GM21825 (cell line): ENCODE data around the gene FKBP1B.
"Not testable (repeated sequence)": the region's sequence is repeated elsewhere in the genome, so short reads cannot be mapped to it uniquely, and the experiment has no call there.

Experiments
- ATAC-seq: cut with Tn5 transposase; IDR thresholded peaks from one replicate; pipeline ENCODE4 v1.9.1; 2021; ENCODE audit warnings: mild to moderate bottlenecking, moderate library complexity; ENCODE audit not compliant: unreplicated experiment

The FKBP1B gene

DNA sequence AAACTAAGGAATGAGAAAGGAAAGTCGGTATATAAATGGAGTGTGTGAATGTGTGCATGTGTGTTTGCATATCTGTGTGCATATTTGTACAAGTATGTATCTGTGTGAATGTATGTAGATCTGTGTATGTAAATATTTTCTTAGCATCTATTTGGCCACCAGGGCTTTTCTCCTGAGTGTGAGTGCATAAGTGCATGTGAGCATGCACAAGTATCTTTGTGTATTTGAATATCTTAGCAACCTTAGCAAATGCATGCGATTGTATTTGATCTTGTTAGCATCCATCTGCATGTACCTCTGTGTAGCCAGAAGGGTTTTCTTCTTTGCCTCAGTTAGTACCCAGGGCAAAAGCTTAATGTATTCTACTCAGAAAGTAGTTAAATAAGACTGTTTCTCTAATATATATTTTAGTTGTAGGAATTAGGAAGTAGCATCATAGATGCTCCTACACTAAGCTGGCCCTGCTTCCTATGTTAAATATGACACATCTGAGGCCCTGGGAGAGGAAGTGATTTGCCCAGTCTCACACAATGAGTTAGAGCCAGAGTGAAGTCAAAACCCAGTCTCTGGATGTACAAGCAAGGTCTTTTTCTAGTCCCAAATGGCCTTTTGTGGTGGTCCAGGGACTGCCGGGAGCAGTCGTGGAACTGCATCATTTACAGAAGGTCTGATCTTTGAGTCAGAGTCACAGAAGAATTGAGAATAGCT, 9.2 kb downstream of the FKBP1B start:
- ATAC-seq, result no peak

DNA sequence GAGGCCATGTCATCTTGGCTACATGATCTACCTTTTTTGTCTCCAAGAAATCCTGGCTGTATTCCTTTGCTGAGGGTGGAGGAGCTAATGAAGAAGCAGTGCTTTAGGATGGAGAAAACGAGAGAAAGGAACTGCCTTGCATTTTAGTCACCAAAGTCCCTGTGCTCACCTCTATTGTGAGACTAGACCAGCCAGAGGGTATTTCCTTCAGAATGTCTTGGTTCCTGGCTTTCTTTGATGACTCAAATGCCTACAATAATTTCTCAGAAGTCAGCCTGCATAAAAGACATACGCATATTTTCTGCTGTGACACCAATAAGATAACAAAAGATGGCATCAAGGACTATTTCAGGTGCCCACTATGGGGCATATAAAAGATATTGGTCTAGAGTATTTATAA, 15.8 kb downstream of the FKBP1B start:
- ATAC-seq, result no peak

DNA sequence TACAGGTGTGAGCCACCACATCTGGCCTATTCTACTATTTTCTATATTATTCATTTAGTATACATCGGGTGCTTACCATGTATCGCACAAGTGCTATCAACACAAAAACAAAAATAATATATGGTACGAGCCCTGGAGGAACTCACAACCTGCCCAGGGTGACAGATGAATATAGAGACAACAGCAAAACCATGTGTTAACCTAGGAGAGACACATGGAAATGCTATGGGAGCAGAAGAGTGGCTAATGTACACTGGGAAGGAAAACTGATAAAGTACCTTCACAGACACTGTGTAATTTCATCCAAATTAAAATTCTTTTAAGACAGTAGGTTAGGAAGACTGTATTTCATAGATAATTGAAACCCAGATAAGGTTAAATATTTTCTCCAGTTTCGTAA, 22.7 kb downstream of the FKBP1B start:
- no peak for ATAC-seq

DNA sequence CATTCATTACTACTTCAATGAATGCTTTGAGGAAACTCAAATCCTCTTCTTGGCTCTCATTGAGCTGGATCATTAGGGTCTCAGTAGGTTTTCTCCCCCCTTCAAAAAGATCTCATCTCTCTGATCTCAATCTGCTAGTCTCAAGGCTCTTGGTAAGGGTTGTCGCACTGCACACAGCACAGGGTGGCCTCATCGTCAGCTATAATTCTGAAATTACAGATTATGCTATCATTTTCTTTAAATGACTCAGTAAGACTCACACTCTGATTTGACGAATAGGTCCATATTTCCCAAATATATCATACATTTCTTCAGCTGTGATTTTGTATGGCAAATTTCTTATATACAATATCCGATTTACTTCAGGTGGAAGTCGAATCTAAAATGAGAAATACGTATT, 24.3 kb downstream of the FKBP1B start:
- no peak for ATAC-seq

DNA sequence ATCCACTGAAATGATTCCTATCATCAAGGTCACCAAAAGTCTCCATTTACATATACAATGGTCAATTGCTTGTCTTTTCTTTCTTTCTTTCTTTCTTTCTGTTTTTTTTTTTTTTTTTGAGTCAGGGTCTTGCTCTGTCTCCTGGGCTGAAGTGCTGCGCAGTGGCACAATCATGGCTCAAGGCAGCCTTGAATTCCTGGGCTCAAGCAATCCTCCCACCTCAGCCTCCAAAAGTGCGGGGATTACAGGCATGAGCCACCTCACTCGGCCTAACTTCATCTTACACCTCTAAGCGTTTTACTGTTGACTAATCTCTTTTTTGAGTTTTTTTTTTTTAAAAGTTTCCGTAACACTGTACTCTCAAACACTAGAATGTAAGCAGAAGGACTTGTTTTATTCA, 25.7 kb downstream of the FKBP1B start:
- ATAC-seq, result no peak

DNA sequence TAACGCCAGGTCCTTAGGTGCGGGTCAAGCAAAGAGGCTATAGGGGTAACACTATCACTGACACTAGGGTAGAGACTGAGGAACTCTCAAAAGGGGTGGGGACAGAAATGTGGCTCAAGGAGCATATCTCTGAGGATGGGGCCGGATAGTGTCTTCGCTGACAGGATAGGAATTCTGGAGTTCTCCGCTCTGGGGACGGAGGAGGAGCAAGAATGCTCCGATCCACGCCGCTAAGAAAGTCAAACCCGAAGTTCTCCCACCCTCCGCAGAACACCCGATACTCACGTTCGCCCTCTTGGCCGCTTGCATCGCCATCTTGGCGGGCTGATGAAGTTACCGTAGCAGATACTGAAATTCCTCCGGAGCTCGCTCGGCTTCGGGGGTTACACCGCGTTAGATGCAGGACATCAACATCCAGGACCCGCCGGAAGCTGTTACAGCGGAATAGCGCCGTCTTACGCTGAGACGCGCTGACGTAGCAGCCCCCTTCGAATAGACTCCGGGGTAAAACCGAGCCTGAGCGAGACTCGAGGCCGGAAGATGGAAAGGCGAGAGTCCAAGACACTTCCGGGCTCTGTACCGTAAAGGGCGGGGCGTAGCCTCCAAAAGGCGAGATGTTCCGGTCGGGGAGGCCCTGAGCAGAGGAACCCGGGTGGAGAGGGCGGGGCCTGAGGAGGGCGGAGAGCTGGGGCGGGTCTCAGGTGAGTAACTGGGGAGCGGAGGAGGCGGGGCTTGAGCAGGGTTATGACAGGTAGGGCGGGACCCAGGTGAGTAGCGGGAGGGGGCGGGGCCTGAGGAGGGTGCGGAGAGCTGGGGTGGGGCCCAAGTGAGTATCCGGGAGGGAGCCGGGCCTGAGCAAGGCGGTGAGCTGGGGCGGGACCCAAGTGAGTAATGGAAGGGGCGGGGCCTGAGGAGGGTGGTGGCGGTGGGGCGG, 26.6 kb downstream of the FKBP1B start, which contains the start of gene SF3B6:
Gene SF3B6, minus strand, starts transcription at position 412 of the 934 bp plus-strand sequence. Its CDS starts 97 bp downstream, at position 315.
- peak; percentile 91 for ATAC-seq

DNA sequence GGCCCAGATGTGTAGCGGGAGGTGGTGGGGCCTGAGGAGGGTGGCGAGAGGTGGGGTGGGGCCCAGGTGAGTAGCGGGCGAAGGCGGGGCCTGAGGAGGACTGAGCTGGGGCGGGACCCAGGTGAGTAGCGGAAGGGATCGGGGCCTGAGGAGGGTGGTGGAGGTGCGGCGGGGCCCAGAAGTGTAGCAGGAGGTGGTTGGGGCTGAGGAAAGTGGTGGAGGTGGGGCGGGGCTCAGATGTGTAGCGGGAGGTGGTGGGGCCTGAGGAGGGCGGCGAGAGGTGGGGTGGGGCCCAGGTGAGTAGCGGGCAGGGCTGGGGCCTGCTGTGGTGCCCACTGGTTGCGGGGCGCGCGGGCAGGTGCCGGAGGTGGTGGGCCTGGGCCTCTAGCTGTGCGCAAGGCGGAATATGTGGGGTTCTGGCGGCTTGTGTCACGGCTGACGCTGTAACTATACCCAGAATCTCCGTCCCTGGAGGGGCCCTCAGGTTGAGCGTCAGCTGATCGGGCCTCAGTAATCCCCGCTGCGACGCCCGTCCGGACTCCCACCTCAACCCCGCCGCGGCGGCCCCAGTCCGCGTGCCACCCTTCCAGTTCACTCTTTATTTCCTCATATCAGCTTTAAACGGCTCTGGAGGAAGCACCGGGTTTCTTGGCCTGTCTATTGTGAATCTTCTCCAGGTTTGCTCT, 27.5 kb downstream of the FKBP1B start:
- peak; percentile 0 for ATAC-seq

DNA sequence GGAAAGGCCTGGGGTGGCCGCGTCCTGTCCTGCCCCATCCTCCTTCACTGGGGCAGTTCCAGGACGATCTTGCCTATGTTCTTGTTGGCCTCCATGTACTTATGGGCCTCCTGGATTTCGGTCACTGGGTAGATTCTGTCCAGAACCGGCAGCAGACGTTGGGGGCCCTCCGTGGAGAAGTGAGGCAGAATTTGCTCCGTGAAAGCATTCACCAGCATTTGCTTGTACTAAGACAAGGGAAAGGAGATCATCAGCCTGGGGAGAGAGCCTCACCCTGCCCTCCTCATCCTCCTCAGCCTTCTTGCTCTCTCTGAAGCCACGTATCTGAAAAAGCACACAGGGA, 28.0 kb downstream of the FKBP1B start:
- ATAC-seq, result no peak

DNA sequence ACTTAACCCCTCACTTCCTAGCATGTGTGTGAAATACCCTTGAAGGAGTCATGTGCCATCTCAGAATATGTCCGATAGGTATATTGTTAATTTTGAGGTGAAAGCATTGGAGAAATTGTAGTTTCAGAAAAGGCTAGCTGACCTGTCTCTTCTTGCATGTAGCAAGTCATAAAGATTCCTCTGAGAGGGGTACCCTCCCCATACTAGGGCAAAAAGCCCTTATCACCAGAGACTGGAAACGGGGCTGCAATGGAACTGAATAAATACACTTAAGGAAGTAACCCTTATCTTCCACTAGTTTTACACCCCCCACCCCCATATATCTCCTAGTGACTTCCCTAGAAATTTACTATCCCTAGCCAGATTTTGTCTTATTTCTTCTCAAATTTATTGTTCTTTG, 28.3 kb downstream of the FKBP1B start:
- ATAC-seq, result no peak

DNA sequence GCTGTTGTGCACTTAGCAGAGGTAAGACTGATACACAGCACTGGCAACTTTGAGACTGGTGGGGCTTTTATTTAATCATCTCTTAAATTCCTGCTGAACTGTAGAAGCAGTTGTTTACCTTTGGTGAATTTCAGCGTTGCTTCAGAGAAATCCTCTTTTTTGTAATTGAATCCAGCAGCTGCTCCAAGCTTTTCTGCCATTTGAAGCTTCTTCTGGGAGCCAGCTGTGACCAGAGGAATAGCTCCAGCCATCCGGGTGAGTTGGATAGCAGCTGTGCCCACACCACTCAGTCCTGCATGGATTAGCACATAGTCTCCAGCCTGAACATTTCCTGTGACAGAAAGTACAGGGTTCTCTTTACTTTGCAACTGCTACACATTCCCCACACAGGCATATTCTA, 31.2 kb downstream of the FKBP1B start:
- no peak for ATAC-seq

DNA sequence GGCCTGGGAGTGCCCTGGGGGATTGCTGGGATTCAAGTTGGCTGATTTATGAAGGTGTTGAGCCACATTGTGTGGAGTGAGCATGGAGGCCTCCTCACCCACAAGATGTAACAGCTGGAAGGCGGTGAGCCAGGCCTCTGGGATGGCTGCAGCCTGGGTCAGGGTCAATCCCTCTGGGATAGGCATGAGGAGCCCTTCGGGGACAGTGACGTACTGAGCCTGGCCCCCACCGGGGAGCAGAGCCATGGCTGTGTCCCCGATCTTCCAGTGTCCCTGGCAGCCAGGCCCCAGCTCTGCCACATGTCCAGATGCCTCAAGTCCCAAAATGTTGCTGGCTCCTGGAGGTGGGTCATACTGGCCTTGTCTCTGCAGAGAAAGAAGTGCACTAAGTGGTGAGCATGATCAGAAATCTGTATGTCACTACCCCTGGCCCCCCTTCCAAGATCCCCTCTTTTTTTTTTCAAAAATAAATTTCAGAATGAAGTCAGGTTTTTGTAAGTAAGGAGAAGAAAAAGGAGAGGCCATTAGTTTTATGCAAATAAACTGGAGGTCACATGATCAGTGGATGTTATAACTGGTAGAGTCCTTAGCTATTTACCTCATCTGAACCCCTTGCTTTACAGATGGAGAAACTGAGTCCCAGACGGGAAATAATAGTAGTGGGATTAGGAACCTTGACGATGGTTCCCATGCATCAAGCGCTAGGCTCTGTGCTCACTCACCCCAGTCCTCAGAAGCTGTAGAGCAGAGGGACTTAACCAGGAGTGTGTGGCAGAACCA, 33.4 kb downstream of the FKBP1B start:
- no peak for ATAC-seq

DNA sequence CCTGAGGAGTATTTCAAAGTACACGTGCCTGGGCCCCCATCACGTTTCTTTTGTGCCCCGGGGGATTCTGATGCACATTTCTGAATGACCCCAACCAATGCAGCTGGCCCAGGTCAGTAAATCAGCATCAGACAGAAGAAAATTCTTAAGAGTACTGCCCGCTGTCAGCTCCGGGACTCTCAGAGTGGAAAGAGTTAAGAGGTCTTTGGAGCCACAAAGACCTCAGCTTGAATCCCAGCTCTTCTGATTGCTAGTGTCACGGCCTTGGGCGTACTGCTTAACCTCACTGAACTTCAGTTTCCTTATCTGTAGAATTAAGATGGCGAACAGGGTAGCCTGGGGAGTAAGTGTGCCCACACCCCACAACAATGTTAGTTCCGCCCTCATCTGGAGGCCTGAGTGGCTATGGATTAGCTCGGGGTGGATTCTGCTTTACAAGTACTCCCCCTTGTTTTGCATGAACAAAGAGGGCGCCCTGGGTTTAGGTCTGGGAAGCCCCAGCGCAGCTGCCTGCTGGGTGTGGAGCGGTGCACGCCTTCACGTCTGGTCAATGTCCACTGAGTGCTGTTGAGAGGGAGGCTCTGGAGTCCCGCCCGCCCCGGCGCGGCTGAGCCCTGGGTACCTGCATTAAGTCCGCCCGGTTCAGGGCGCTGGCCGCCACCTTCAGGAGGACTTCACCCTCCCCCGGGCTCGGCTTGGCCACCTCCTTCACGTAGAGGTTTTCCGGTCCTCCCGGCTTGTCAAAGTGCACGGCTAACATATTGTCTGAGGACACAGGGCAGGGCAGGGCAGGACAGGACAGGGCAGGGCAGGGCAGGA, 34.2 kb downstream of the FKBP1B start:
- ATAC-seq, result peak; percentile 78

DNA sequence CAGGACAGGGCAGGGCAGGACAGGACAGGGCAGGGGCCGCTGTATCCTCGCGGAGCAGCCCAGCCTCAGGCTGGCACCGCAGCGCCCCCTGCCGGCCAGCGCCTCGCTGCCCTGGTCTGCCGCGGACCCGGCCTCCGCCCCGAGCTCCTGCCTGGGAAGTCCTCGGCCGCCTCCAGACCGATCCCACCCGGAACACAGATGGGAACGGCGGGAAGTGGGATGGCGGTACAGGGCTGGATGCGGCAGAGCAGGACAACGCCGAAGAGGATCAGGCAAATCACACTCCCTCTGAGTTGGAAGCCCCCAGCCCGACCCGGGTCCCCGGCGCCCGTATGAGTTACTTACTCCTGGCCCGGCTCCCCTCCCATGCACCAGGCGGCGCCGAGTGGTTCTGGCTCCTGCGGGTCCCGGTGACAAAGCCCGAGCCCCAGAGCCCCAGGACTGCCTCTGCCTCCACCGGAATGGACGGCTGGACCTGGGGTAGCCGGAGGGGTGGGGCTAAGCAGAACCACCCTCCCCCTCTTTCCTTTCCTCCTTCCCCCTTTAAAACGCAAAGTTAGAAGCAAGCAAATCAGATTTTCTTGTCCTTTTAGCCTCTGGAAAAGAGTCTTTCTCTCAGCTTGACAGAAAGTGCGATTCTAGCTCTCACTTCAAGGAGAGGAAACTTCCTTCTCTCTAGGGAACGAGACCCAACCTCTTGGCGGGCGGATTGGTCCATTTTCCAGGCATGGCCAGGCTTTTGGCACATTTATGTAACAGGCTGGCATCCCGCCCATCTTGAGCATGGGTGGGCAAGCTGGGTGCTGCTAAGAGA, 35.1 kb downstream of the FKBP1B start, which contains the start of gene TP53I3:
Gene TP53I3, minus strand, starts transcription at position 449 of the 814 bp plus-strand sequence. CDS start 508 bp downstream, outside the sequence.
- ATAC-seq, result peak; percentile 69

DNA sequence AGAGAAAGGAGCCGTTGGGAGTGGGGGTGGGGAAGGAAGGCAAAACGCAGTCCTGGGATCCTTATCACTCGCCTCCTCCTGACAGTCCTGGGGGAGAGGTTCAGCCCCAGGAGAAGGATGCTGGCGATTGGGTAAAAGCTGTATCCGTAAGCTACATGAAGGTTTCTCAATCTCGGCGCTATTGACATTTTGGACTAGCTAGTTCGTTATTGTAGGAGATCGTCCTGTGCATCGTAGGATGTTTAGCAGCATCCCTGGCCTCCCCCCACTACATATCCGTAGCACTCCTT, 35.6 kb downstream of the FKBP1B start:
- ATAC-seq, result no peak

DNA sequence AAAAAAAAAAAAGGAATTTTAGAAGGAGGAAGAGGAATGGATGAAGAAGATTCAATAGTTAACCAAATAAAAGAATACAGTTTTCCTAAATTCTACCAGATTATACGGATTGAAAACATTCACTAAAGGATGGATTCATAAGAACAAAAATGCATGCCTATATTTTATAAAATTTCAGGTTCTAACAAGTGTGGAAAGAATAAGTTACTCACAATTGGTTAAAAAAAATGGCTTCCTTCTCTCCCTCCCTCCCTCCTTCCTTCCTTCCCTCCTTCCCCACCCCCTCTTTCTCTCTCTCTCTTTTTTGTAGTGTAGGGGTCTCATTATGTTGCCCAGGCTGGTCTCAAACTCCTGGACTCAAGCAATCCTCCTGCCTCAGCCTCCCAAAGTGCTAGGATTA, 36.7 kb downstream of the FKBP1B start:
- no peak for ATAC-seq

DNA sequence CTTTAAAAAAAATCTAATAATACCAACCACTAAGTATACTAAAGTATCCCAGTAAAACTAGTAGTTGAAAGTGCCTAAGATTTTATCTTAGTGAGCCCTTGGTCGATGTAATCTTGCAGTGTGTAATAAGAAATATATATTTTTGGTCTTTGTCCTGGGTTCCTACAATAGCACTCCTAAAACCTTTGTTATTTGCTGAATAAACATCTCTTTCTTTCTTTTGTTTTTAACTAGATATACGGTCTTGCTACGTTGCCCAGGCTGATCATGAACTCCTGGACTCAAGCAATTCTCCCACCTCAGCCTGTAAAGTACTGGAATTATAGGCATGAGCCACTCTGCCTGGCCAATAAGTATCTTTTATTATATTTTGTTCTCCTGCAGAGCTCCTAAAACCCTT, 37.5 kb downstream of the FKBP1B start:
- no peak for ATAC-seq

DNA sequence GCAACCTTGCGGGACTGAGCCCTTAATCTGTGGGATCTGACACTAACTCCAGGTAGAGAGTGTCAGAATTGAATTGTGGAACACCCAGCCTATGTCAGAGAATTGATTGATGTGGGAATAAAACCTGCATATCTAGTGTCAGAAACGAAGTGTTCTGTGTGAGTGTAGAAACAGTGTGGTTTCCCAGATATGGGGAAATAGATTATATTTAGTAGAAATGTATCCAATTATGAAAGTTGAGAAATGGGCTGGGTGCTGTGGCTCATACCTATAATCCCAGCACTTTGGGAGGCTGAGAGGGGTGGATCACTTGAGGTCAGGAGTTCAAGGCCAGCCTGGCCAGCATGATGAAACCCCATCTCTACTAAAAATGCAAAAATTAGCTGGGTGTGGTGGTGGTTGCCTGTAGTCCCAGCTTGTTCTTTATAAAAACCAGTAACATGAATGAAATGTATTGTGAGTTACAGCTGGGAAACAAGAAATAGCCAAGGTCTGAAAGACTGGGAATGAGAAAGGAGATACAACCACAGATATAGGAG, 39.3 kb downstream of the FKBP1B start:
- no peak for ATAC-seq

DNA sequence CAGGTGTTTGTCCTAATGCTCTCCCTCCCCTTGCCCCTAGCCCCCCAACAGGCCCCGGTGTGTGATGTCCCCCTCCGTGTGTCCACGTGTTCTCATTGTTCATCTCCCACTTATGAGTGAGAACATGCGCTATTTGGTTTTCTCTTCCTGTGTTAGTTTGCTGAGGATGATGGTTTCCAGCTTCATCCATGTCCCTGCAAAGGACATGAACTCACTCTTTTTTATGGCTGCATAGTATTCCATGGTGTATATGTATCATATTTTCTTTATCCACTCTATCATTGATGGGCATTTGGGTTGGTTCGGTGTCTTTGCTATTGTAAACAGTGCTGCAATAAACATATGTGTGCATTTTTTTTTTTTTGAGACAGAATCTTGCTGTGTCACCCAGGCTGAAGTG, 43.7 kb downstream of the FKBP1B start:
- ATAC-seq, result not testable (repeated sequence)

DNA sequence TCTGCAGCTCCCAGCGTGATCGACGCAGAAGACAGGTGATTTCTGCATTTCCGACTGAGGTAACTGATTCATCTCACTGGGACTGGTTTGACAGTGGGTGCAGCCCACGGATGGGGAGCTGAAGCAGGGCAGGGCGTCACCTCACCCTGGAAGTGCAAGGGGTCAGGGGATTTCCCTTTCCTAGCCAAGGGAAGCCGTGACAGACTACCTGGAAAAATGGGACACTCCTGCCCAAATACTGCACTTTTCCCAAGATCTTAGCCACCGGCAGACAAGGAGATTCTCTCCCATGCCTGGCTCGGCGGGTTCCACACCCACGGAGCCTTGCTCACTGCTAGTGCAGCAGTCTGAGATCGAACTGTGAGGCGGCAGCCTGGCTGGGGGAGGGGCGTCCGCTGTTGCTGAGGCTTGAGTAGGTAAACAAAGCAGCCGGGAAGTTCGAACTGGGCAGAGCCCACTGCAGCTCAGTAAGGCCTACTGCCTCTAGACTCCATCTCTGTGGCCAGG, 45.7 kb downstream of the FKBP1B start:
- not testable (repeated sequence) for ATAC-seq
